ENCODE data around the gene COPZ2.
"Not testable (repeated sequence)": the region's sequence is repeated elsewhere in the genome, so short reads cannot be mapped to it uniquely, and the experiment has no call there.

Gene COPZ2

GRCh38 chr17:48027322-48027981, 10.1 kb downstream of the COPZ2 start:
- no peak for DNase-seq

- DNase-seq = peak; percentile 87 to 90
These were observed 10.9 kb downstream of the COPZ2 start for GRCh38 chr17:48026502-48027321.

- DNase-seq = no peak
These were observed 11.6 kb downstream of the COPZ2 start for GRCh38 chr17:48025904-48026501.

GRCh38 chr17:48025040-48025903, 12.3 kb downstream of the COPZ2 start:
- DNase-seq = peak; percentile 98

GRCh38 chr17:48024149-48025039, 13.2 kb downstream of the COPZ2 start:
- peak in 1 of 2 experiments; percentile 77 for DNase-seq

GRCh38 chr17:48023400-48024148, 14.0 kb downstream of the COPZ2 start:
- peak; percentile 48 to 52 for DNase-seq

- DNase-seq = no peak
These were observed 14.7 kb downstream of the COPZ2 start for GRCh38 chr17:48022901-48023300.

GRCh38 chr17:48021934-48022333, 15.7 kb downstream of the COPZ2 start:
- DNase-seq = no peak

- not testable (repeated sequence) for DNase-seq
These were observed 19.8 kb downstream of the COPZ2 start for GRCh38 chr17:48017817-48018158.

GRCh38 chr17:48016112-48016511, 21.5 kb downstream of the COPZ2 start:
- no peak for DNase-seq

- DNase-seq = no peak
These were observed 22.9 kb downstream of the COPZ2 start for GRCh38 chr17:48014595-48015111.

- no peak for DNase-seq
These were observed 23.6 kb downstream of the COPZ2 start for GRCh38 chr17:48013876-48014594.

GRCh38 chr17:48012654-48013053, 24.9 kb downstream of the COPZ2 start:
- DNase-seq = no peak

GRCh38 chr17:48012151-48012520, 25.5 kb downstream of the COPZ2 start:
- DNase-seq = peak; percentile 52 to 56

GRCh38 chr17:48011405-48012150, 26.0 kb downstream of the COPZ2 start:
- DNase-seq = peak; percentile 75 to 87

- DNase-seq = no peak
These were observed 27.4 kb downstream of the COPZ2 start for GRCh38 chr17:48010193-48010592.

- no peak for DNase-seq
These were observed 30.5 kb downstream of the COPZ2 start for GRCh38 chr17:48006936-48007709.

GRCh38 chr17:48004983-48005382, 32.6 kb downstream of the COPZ2 start:
- no peak for DNase-seq

Data from Kasumi-1 (cell line).